NCI-H2196 treated with DMSO at 0.1 percent for 48 hours (cell line): Measurements from ENCODE around the gene HDDC3.
"Not testable (repeated sequence)": the region's sequence is repeated elsewhere in the genome, so short reads cannot be mapped to it uniquely, and the experiment has no call there.

ENCODE experiments used
- DNase-seq: peaks from one replicate; lab custom pipeline; 2025; ENCODE audit not compliant: unreplicated experiment; lab: John Stamatoyannopoulos, UW

HDDC3 gene

DNA sequence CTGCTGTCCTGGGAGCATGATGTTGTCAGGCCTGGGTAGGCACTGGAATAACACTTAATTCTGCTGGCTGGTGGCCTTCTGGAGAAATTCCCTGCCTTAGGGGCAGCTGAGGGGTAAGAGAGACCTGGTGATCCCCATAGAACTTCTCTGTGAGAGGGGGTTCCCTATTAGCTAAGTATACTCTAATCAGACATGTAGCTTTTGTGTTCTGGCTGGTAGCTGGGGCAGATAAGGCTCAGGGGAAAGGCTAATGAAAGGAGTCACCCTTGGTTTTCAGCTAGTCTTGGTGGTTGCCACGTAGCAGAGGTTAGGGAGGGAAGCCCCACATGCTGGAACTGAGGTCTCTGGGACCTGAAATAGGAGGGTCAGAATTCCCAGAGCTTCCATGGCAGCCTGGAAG lies 952 bp upstream of the HDDC3 start:
- DNase-seq = no peak

DNA sequence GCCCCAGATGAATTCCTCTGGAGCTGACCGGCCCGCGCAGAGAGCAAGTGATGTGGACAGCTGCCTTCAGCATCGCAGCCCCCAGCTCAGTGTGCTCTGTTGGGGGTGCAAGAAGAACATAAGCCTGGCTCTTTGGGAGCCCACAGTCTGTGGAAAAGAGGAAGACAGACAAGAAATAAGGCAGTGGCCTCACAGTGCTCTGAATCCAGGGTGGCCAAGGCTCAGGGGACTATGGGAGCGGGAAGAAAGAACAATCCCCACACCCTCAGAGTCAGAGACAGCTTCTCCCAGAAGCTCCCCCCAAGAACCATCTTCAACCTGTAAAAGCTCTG lies 277 bp upstream of the HDDC3 start:
- DNase-seq = no peak

DNA sequence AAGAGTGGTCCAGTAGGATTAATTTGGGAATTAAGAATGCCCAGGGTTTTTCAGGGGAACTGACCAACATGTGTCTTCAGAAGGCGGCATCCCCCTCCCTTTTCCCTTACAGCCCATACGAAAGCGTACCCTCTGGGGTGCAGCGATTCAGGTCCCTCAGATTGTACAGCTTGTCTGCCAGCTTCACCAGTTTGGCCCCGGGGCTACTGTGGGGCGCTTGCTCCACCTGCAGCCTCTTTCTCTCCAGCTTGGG lies 848 bp downstream of the HDDC3 start:
- no peak for DNase-seq

DNA sequence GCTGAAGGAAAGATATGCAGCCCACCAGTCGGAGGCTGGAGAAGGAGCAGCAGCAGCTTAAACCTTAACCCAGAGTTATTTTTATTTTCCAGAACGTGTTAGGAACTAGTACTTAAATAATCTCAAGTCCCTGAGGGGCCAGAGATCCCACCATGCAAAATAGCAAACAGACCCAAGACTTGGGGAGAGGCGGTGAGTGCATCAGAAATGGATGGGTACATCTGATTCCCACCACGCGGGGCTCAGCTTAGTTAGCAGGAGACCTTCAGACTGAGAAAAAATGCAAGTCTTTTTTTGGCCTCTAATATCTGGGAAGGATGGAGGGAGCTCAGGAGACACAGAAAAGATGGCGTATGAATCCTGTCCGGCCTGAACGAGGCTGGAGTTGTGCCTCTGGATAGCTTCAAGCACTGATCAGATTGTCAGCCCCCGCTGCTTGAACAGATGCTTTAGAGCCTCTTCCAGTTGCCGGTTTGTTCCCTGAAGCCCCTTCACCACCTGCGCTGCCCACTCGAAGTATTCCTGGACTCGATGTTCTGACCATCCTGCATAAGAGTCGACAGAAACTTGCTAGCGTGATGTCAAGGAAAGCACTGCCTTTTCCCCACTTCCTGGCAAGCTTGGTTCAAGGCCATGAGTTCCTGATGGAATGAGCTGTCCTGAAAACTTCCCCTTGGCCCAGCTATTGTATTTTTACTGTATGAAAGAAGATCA lies 1.3 kb downstream of the HDDC3 start:
- no peak for DNase-seq

DNA sequence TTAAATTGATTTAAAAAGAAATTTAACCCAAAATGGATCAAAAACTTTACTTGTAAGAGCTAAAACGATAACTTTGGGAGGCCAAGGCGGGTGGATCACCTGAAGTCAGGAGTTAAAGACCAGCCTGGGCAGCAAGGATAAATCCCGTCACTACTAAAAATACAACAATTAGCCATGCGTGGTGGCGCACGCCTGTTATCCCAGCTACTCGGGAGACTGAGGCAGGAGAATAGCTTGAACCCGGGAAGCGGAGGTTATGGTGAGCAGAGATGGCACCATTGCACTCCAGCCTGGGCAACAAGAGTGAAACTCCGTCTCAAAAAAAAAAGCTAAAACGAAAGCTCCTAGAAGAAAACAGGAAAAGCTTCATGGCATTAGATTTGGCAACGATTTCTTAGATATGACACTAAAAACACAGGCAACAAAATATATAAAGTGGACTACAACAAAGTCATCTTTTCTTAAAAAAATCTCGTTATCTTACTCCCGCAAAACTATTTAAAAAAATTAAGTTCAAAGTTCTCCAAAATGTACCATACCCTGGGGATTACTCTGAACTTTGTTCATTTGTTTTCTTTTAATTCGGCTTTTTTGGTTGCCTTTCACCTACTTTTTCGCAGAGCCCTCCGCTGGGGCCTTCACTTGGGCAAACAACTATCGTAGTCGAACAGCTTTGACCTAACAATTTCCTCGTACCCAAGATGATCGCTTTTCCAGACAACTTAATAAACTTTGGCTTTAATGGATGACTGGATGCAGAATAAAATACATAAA lies 2.9 kb downstream of the HDDC3 start:
- no peak for DNase-seq

DNA sequence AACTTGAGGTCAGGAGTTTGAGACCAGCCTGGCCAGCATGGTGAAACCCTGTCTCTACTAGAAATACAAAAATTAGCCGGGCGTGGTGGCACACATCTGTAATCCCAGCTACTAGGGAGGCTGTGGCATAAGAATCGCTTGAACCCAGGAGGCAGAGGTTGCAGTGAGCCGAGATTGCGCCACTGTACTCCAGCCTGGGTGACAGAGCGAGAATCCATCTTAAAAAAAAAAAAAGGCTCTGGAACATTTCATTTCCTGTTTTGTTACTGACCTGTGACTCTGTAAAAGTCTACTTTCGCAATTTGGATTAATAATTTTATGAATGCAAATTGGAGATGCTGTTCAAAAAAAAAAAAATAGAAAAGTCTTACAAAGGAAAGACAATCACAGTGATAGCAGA lies 4.2 kb downstream of the HDDC3 start:
- not testable (repeated sequence) for DNase-seq

DNA sequence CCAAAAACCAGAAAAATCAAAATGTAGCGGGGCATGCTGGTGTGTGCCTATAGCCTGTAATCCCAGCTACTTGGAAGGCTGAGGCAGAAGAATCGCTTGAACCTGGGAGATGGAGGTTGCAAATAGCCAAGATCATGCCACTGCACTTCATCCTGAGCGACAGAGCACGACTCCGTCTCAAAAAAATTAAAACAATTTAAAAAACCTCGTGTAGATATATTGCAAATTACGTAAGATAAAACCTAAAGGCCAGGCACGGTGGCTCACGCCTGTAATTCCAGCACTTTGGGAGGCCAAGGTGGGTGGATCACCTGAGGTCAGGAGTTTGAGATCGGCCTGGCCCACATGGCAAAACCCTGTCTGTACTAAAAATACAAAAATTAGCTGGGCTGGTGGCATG lies 5.6 kb downstream of the HDDC3 start:
- not testable (repeated sequence) for DNase-seq

DNA sequence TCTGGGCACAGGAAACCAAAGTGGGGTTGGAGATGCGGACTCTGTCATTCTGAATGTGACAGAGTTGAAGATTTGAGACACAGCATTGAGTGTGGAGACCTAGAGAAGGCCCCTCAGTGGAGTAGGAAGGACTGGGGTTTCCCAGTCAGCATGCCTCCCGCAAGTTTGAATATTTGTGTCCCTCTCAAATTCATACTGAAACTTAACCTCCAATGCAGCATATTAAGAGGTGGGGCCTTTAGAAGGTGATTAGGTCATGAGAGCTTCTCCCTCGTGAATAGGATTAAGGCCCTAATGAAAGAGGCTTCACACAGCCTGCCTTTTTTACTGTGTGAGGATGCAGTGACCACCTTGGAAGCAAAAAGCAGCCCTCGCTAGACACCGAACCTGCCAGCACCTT lies 8.0 kb downstream of the HDDC3 start:
- DNase-seq = no peak

DNA sequence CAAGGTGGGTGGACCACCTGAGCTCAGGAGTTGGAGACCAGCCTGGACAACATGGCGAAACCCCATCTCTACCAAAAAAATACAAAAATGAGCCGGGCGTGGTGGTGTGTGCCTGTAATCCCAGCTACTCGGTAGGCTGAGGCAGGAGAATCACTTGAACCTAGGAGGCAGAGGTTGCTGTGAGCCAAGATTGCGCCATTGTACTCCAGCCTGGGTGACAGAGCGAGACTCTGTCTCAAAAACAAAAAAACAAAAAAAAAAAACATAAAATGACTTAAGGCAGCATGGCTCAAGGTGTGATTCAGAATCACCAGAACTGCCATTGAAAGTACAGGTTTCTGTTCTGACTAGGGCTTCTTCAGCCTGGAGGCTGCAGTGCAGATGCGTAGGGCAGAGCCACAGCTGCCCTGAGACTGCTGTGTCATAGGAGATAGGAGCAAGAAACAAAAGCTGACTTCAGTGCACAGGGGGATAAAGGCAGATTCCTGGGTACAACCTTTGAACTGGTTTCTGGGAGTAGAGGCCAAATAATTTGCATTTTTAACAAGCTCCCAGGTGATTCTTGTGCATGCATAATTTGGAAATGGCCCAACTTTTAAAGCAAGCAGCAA lies 9.5 kb downstream of the HDDC3 start:
- not testable (repeated sequence) for DNase-seq

DNA sequence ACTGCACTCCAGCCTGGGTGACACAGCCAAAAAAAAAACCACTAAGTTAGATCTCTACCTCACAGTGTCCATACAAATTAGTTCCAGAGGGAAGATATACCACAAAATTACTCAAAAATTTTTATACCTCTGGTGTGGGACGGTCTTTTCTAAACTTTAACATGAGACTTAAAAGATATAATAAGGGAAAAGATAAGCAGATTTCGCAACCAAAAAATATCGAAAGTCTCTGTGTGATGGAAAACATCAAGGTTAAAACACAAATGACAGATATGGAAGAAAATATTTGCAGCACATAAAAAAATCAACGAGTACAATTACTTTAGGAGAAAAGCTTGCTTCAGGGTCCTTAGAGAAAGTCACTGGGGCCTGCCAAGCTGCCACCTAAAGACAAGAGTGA lies 10.5 kb downstream of the HDDC3 start:
- DNase-seq = no peak

DNA sequence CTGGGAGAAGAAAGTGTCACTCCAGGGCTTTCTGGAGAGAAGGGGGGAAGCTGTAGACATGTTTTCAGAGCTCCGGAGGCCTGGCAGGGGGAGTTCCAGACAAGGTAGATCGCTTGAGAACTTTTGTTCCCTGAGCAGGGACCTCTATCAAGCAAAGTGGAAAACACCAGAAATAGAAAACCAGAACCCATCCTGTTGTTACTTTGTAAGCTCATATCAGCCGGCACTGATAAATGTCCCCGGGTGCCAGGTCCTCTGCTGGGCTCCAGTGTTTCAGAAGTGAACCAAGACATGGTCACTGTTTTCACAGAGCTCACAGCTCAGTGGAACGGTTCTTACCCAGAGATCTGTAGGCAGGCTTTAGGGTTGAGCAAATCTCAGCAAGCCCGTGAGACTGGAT lies 13.5 kb downstream of the HDDC3 start:
- no peak for DNase-seq

DNA sequence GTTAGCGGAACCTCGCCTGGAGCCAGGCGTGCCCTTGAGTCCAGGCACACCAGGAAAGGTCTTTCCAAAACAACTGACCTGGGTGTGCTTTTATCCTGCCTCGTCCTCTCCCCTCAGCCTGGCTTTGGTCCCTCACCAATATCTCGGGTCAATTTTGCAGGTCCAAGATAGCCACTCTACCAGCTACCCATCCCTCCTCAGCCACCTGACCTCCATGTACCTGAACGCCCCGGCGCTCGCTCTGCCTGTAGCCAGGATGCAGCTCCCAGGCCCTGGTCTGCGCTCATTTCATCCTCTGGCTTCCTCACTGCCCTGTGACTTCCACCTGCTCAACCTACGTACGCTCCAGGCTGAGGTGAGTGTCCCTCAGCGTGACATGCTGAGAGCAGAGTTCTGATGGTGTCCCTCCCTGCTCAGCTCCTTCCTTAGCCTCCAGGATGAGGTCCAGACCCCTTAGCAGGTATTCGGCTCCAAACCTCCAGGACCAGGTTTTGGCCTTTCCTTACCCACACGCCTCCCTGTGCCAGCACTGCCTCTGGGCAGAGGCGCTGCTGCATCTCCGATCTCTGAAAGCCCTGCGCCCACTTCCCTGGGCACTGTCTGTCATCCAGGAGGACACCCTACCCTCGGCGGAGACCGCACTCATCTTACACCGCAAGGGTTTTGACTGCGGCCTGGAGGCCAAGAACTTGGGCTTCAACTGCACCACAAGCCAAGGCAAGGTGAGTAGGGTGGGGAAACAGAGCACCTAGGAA lies 14.1 kb downstream of the HDDC3 start:
- no peak for DNase-seq

DNA sequence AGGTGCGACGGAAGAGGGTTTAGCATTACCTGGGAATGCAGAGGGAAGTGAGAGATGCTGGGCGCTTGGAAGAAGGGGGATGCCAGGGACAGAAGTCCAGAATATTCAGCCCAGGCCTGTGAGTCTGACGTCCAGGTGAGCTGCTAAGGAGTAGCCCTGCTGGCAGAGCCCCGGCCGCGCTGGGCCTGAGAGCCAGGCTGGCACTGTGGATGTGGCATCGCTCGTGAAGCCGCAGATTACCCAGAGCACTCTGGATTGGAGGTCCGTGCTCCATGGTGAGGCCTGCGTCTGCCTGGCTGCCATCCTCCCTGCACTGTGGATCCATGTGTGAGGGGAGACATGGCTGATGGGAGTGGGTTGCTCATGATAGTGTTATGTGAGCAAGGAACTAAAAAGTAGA lies 14.8 kb downstream of the HDDC3 start:
- DNase-seq = no peak

DNA sequence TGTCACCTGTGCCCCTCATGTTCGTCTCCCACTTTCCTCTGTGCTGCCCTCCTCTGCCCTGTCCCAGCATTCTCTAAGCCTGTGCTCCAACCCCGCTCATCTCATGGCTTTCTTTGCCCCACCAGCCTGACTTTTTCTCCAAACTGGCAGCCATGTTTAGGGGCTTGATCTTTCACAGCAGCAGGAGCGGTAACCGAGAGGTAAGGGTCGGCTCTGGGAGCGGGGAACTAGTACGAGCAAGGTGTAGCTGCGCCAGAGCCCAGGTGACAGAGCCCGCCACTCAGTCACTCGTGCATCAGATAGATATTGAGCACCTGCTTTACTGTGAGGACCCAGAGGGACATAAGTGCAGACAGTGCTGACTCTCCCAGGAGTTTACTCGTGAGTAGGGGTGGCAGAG lies 15.9 kb downstream of the HDDC3 start:
- DNase-seq = no peak

DNA sequence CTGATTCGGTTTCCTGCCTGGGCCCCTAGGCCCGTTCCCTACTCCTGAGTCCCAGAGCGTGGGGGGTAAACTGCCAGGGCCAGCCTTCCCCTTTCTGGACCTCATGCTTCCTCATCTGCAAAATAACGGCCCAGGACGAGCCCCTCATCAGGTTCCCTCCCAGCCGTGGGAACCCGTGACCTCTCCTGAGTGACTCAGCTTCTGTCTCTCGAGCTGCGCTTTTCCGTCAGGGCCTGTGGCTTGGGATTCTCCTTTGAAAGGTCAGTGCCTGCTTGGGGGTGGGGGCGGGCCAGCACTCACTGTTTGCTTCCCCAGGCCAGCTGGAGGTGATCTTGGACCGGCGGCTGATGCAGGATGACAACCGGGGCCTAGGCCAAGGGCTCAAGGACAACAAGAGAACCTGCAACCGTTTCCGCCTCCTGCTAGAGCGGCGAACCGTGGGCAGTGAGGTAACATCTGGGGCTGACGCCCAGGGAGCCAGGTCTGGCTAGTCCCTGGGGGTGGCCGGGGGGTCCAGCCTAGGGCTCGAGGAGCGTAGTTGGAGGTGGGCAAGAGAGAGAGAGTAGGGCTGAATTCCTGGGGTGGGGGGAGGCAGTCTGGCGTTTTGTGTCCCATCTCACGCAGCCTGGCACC lies 16.4 kb downstream of the HDDC3 start:
- no peak for DNase-seq

DNA sequence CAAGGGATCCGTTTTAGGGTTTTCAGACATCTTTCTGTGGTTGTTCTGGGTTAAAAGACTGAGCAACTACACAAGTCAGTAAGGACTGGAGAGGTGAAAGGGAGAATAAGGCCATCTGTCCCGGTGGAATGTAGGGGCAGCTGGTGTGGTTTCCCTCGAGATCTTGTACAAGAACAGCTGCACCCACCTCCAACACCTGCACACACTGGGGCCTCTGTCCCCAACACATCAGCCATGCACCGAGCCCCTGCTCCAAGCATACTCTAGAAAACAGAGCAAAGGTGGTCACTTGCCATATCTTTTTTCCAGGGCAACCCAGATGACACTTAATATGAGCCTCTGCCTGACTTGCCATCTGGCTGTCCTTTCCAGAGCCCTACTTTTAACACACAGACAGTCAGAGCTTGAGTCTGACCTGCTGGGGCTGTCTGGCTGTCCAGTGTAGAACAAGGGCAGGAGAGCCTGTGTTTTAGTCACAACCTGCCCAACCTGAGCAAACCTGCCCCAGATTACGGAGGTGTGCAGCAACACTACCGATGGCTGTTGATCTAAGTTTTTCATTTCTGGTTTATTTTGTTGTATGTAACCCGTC lies 17.0 kb downstream of the HDDC3 start:
- no peak for DNase-seq

DNA sequence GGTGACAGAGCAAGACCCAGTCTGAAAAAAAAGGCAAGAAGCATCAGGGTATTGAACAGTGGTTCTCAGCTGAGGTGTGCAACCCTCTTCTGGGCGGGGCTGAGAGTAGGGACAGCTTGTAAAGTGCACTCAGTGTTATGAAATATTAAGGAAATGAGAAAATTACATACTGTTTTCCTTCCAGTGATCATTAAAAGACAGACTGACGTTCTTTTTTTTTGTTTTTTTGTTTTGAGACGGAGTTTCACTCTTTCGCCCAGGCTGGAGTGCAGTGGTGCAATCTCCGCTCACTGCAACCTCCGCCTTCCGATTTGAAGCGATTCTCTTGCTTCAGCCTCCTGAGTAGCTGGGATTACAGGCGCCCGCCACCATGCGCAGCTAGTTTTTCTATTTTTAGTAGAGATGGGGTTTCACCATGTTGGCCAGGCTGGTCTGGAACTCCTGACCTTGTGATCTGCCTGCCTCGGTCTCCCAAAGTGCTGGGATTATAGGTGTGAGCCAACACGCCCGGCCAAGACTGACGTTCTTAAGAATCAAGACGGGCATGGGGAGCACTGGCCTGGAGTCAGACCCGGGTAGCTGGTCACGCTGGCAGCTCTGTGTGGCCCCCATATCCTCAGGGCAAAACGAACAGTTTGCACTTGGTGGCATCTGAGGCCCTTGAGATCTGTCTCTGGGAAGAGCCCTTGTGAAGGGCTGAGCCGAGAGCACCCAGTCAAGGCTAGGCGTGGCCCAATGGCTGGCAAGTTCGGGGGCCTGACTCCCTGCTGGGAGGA lies 17.9 kb downstream of the HDDC3 start:
- DNase-seq = no peak

DNA sequence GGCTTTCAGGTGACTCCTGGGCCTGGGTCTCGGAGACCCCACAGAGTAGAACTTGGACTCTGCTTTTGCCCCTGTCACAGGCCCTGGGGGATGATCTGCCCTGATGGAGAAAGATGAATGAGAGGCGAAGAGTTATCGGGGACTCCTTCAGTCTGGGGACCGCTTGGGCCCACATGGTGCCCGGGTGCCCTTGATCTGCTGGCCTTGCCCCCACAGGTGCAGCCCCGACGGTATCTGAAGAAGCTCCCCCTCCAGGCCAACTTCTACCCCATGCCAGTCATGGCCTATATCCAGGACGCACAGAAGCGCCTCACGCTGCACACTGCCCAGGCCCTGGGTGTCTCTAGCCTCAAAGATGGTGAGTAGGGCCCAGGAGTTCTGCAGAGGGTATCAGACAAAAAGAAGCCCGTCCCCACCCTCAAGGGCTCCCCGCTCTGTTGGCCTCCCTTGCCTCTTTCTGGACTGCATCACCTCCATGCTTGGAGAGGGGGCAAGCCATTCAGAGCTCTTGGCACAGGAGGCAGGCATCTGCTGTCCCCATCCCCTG lies 18.9 kb downstream of the HDDC3 start:
- no peak for DNase-seq

DNA sequence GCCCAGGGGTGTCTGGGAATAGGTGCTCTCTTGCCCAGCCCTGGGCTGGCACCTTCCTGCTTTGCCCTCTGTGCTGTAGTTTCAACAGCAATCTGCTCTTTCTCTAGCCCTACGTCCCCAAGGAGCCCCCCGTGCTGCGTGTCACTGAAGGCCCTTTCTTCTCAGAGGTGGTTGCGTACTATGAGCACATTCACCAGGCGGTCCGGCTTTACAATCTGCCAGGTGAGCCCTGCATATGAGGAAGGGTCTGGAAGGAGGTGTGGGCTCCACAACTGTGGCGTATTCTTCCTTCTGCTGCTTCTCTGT lies 19.6 kb downstream of the HDDC3 start:
- DNase-seq = no peak
